Left lung (tissue), 10 donors: Measurements from ENCODE around the gene JADE2. TPM values are rescaled to one million over a fixed set of nuclear protein-coding genes. Genes with fewer than 3 reads are reported as not detected.

Experiments used
- ATAC-seq: fragments of 200-7000 bp; cut with Tn5 transposase; one replicate; pipeline ENCODE4 v1.9.1; 2020; ENCODE audit warnings: moderate library complexity
- DNase-seq, 4 donors: peaks; one replicate each; pipeline ENCODE4 v3.0.0-alpha.2; 2013 to 2020
- H3K27ac ChIP-seq, 2 donors: fragments of 200-600 bp; sonication (generic) in 1 of 2; one replicate each; pipeline versions ENCODE4 v1.5.0 to v1.8.0; 2020 to 2021
- H3K27me3 ChIP-seq, 2 donors: fragments of 200-600 bp; sonication (generic) in 1 of 2; one replicate each; pipeline versions ENCODE4 v1.5.0 to v1.8.0; 2020 to 2021
- H3K36me3 ChIP-seq, 2 donors: fragments of 200-600 bp; sonication (generic) in 1 of 2; one replicate each; pipeline versions ENCODE4 v1.5.0 to v1.8.0; 2020 to 2021
- H3K4me1 ChIP-seq, 2 donors: fragments of 200-600 bp; one replicate each; pipeline ENCODE4 v1.8.0; 2021
- H3K4me3 ChIP-seq, 2 donors: fragments of 200-600 bp; sonication (generic) in 1 of 2; one replicate each; pipeline versions ENCODE4 v1.5.0 to v1.8.0; 2020 to 2021; ENCODE audit warnings: mild to moderate bottlenecking in 1 of 2
- H3K9me3 ChIP-seq, 2 donors: fragments of 200-600 bp; sonication (generic) in 1 of 2; one replicate each; pipeline versions ENCODE4 v1.5.0 to v1.8.0; 2020 to 2021
- intact Hi-C, 2 donors: fragments of 100-400 bp; cut with DNase I; formaldehyde crosslinking; loops; one replicate each; pipeline versions ENCODE4 v1.11.2 to v1.14.2; 2022
- polyA plus RNA-seq, 6 donors: library from polyadenylated mRNA; unstranded; fragments of 120-200 nt; gene quantifications; one replicate each; pipeline ENCODE4 v1.2.1, GENCODE V29; 2013; ENCODE audit not compliant: insufficient read length in 6 of 6
- total RNA-seq, 2 donors: library from RNA; stranded (reverse); fragmentation: NEBNext Ultra II Directional; extraction: Animal tissue kit (Norgen Biotek cat#: 25700); gene quantifications; one replicate each; pipeline ENCODE4 v1.2.1, GENCODE V29; 2021
- TF ChIP-seq, protein P1 (sequence below), 2 donors: fragments of 200-600 bp; sonication (generic) in 1 of 2; IDR thresholded peaks; one replicate each; pipeline versions ENCODE4 v1.5.0 to v1.8.0; 2021; ENCODE audit warnings: antibody characterized with exemption in 2 of 2
- donor health status: DM: no; HTN: yes; CAD: no.
- donor health status: DM: no; HTN: no; CAD: no.

The JADE2 gene
- total and polyA plus RNA-seq, 8 donors, result 13.5 to 51.1 (median 17.3) TPM

GRCh38 chr5:134537297-134537696 lies 11.8 kb downstream of the JADE2 start:
- Histone ChIP-seq H3K36me3 (peaks cover 0 to 63% of the 10 kb centered on the region in 2 donors), H3K9me3 (no peaks in the 10 kb centered on the region), H3K27me3 (no peaks in the 10 kb centered on the region), H3K4me3 (no peak overlapping the region), H3K4me1 (peaks cover 0 to 31% of the 10 kb centered on the region in 2 donors), H3K27ac (no peak overlapping the region)
- ATAC-seq (no peak), DNase-seq (no peak)
- TF ChIP-seq, protein P1, sequence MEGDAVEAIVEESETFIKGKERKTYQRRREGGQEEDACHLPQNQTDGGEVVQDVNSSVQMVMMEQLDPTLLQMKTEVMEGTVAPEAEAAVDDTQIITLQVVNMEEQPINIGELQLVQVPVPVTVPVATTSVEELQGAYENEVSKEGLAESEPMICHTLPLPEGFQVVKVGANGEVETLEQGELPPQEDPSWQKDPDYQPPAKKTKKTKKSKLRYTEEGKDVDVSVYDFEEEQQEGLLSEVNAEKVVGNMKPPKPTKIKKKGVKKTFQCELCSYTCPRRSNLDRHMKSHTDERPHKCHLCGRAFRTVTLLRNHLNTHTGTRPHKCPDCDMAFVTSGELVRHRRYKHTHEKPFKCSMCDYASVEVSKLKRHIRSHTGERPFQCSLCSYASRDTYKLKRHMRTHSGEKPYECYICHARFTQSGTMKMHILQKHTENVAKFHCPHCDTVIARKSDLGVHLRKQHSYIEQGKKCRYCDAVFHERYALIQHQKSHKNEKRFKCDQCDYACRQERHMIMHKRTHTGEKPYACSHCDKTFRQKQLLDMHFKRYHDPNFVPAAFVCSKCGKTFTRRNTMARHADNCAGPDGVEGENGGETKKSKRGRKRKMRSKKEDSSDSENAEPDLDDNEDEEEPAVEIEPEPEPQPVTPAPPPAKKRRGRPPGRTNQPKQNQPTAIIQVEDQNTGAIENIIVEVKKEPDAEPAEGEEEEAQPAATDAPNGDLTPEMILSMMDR (IDR thresholded peaks at IDR 0.05), result no peak
- intact Hi-C loops, result no loop called here

DNA sequence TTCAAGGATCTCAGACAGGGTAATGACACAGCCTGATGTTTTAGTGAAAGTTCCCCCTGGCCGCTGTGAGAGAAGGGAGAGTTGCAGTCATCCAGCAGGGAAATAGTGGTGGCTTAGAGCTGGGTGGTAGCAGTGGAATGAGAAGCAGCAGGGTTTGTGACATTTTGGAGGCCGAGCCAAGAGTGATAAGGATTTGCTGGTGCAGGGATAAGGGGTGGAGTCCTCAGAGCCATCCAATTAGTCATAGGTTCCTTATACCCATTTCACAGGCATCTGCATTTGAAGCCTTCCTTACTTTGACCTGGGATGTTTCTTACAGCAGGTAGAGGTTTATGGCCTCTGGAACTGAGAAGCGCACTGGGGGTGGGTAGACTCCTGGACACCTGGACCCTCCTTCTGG lies 12.8 kb downstream of the JADE2 start:
- Histone ChIP-seq H3K27me3 (no peaks in the 10 kb centered on the region), H3K4me1 (peaks cover 0 to 24% of the 10 kb centered on the region in 2 donors), H3K4me3 (no peak overlapping the region), H3K9me3 (no peaks in the 10 kb centered on the region), H3K27ac (no peak overlapping the region), H3K36me3 (peaks cover 0 to 68% of the 10 kb centered on the region in 2 donors)
- intact Hi-C loops, result no loop called here
- DNase-seq, result no peak
- no peak for ATAC-seq
- TF ChIP-seq, protein P1 (IDR thresholded peaks at IDR 0.05), result no peak

GRCh38 chr5:134539732-134540131 lies 14.3 kb downstream of the JADE2 start:
- DNase-seq (no peak), ATAC-seq (no peak)
- Histone ChIP-seq H3K4me3 (no peak overlapping the region), H3K4me1 (peaks cover 2 to 24% of the 10 kb centered on the region in 2 donors), H3K9me3 (no peaks in the 10 kb centered on the region), H3K36me3 (peaks cover 0 to 72% of the 10 kb centered on the region in 2 donors), H3K27ac (no peak overlapping the region), H3K27me3 (no peaks in the 10 kb centered on the region)
- intact Hi-C loops, result no loop called here
- TF ChIP-seq, protein P1 (IDR thresholded peaks at IDR 0.05), result no peak

GRCh38 chr5:134540747-134541733 lies 15.6 kb downstream of the JADE2 start:
- peaks cover 13 to 29% of the 10 kb centered on the region in 2 donors for H3K4me1 ChIP-seq
- TF ChIP-seq, protein P1 (IDR thresholded peaks at IDR 0.05), result no peak
- H3K9me3 ChIP-seq, result no peaks in the 10 kb centered on the region
- H3K27me3 ChIP-seq, result no peaks in the 10 kb centered on the region
- ATAC-seq, result peak; percentile 79
- intact Hi-C loops, result no loop called here
- no peak overlapping the region for H3K27ac ChIP-seq
- DNase-seq, result peak in 1 of 4 donors; percentile 56
- peaks cover 0 to 67% of the 10 kb centered on the region in 2 donors for H3K36me3 ChIP-seq
- H3K4me3 ChIP-seq, result no peak overlapping the region

GRCh38 chr5:134541736-134542376 lies 16.4 kb downstream of the JADE2 start:
- peak in 3 of 4 donors; percentile 50 to 83 (median 59) for DNase-seq
- no peaks in the 10 kb centered on the region for H3K9me3 ChIP-seq
- intact Hi-C loops, result no loop called here
- peaks cover 13 to 29% of the 10 kb centered on the region in 2 donors for H3K4me1 ChIP-seq
- TF ChIP-seq, protein P1 (IDR thresholded peaks at IDR 0.05), result no peak
- no peak overlapping the region for H3K4me3 ChIP-seq
- no peaks in the 10 kb centered on the region for H3K27me3 ChIP-seq
- peaks cover 0 to 58% of the 10 kb centered on the region in 2 donors for H3K36me3 ChIP-seq
- ATAC-seq, result peak; percentile 85
- no peak overlapping the region for H3K27ac ChIP-seq
